MM.1S (cell line): ENCODE data around the gene SYN1.

Experiments
- DNase-seq: peaks from one replicate; pipeline ENCODE4 v3.0.0-alpha.2; 2015
- H2AFZ ChIP-seq: fragments of 300-600 bp; sonication (generic); 2 replicates; pipeline ENCODE4 v1.6.0; 2016; ENCODE audit warnings: antibody characterized with exemption, low read length
- H3F3A ChIP-seq: fragments of 300-600 bp; sonication (generic); 2 replicates; pipeline ENCODE4 v1.6.1; 2016; ENCODE audit warnings: mild to moderate bottlenecking, antibody characterized with exemption, low read length, moderate library complexity, mixed read lengths; ENCODE audit not compliant: insufficient read depth
- H3K27ac ChIP-seq: fragments of 300-600 bp; sonication (generic); 2 replicates; pipeline ENCODE4 v1.5.1; 2016; ENCODE audit warnings: mild to moderate bottlenecking, low read length
- H3K27me3 ChIP-seq: fragments of 300-600 bp; sonication (generic); replicated peaks from 2 replicates; pipeline ENCODE4 v1.6.0; 2016; ENCODE audit warnings: low read length; ENCODE audit not compliant: insufficient read depth
- H3K36me3 ChIP-seq: fragments of 300-600 bp; sonication (generic); replicated peaks from 2 replicates; pipeline ENCODE4 v1.6.1; 2016; ENCODE audit warnings: mild to moderate bottlenecking, low read length, mixed read lengths; ENCODE audit not compliant: insufficient read depth
- H3K4me1 ChIP-seq: fragments of 300-600 bp; sonication (generic); 2 replicates; pipeline ENCODE4 v1.6.1; 2016; ENCODE audit warnings: low read length, mixed read lengths
- H3K4me2 ChIP-seq: fragments of 300-600 bp; sonication (generic); 2 replicates; pipeline ENCODE4 v1.6.0; 2016; ENCODE audit warnings: low read depth, low read length
- H3K4me3 ChIP-seq: fragments of 300-600 bp; sonication (generic); 2 replicates; pipeline ENCODE4 v1.5.1; 2016; ENCODE audit warnings: low read length, mixed read lengths
- H3K79me2 ChIP-seq: fragments of 300-600 bp; sonication (generic); 2 replicates; pipeline ENCODE4 v1.6.1; 2016; ENCODE audit warnings: mixed run types, low read length, mixed read lengths
- H3K9ac ChIP-seq: fragments of 300-600 bp; sonication (generic); 2 replicates; pipeline ENCODE4 v1.6.1; 2016; ENCODE audit warnings: low read length, mixed read lengths
- H3K9me2 ChIP-seq: fragments of 300-600 bp; sonication (generic); replicated peaks from 2 replicates; pipeline ENCODE4 v1.6.1; 2016; ENCODE audit warnings: mild to moderate bottlenecking, low read length, mixed read lengths; ENCODE audit not compliant: insufficient read depth
- H3K9me3 ChIP-seq: fragments of 300-600 bp; sonication (generic); replicated peaks from 2 replicates; pipeline ENCODE4 v1.6.1; 2016; ENCODE audit warnings: mild to moderate bottlenecking, low read length, mixed read lengths; ENCODE audit not compliant: insufficient read depth
- H4K20me1 ChIP-seq: fragments of 300-600 bp; sonication (generic); 2 replicates; pipeline ENCODE4 v1.6.1; 2016; ENCODE audit warnings: mild to moderate bottlenecking, low read length, moderate library complexity, mixed read lengths; ENCODE audit not compliant: insufficient read depth
- EZH2 ChIP-seq: fragments of 300-600 bp; sonication (generic); optimal IDR thresholded peaks from 2 replicates; pipeline ENCODE3; 2017; ENCODE audit warnings: low read depth, mild to moderate bottlenecking, antibody characterized with exemption, low read length, mixed read lengths
- EZH2phosphoT487 ChIP-seq: fragments of 300-600 bp; sonication (generic); IDR thresholded peaks from 2 replicates; pipeline ENCODE4 v1.6.1; 2018; ENCODE audit warnings: antibody characterized with exemption, low read length
- TF ChIP-seq, protein P1 (sequence below): fragments of 300-600 bp; sonication (generic); IDR thresholded peaks from 2 replicates; pipeline ENCODE4 v1.5.1; 2016; ENCODE audit warnings: antibody characterized with exemption, low read length, mixed read lengths

Gene SYN1

DNA sequence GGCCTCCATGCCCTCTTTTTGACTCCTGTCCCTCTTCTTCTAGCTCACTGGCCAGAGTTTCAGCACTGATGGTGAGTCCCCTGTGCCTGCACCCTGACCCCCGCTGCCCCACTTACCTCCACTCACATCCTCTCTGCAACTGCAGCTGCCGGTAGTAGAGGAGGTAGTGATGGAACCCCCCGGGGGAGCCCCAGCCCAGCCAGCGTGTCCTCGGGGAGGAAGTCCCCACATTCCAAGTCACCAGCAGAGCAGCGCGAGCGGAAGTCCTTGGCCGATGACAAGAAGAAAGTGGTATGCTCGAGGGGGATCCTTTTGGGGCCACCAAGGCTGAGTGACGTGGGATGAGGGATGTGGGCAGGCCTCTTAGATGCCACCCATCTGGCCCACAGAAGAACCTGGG, 52.8 kb downstream of the SYN1 start:
- Histone ChIP-seq H3F3A (no peaks in the 10 kb centered on the region), H3K36me3 (no peaks in the 10 kb centered on the region), H3K27me3 (no peaks in the 10 kb centered on the region), H3K9me2 (no peaks in the 10 kb centered on the region), H3K4me2 (no peak overlapping the region), H3K4me3 (no peak overlapping the region), H3K9ac (no peak overlapping the region), H4K20me1 (no peaks in the 10 kb centered on the region), H2AFZ (no peak overlapping the region), H3K4me1 (no peaks in the 10 kb centered on the region), H3K9me3 (no peaks in the 10 kb centered on the region), H3K27ac (no peak overlapping the region), H3K79me2 (peaks cover 22% of the 10 kb centered on the region)
- DNase-seq = no peak
- TF ChIP-seq EZH2 (no peak), EZH2phosphoT487 (no peak)
- TF ChIP-seq, protein P1, sequence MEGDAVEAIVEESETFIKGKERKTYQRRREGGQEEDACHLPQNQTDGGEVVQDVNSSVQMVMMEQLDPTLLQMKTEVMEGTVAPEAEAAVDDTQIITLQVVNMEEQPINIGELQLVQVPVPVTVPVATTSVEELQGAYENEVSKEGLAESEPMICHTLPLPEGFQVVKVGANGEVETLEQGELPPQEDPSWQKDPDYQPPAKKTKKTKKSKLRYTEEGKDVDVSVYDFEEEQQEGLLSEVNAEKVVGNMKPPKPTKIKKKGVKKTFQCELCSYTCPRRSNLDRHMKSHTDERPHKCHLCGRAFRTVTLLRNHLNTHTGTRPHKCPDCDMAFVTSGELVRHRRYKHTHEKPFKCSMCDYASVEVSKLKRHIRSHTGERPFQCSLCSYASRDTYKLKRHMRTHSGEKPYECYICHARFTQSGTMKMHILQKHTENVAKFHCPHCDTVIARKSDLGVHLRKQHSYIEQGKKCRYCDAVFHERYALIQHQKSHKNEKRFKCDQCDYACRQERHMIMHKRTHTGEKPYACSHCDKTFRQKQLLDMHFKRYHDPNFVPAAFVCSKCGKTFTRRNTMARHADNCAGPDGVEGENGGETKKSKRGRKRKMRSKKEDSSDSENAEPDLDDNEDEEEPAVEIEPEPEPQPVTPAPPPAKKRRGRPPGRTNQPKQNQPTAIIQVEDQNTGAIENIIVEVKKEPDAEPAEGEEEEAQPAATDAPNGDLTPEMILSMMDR = no peak

DNA sequence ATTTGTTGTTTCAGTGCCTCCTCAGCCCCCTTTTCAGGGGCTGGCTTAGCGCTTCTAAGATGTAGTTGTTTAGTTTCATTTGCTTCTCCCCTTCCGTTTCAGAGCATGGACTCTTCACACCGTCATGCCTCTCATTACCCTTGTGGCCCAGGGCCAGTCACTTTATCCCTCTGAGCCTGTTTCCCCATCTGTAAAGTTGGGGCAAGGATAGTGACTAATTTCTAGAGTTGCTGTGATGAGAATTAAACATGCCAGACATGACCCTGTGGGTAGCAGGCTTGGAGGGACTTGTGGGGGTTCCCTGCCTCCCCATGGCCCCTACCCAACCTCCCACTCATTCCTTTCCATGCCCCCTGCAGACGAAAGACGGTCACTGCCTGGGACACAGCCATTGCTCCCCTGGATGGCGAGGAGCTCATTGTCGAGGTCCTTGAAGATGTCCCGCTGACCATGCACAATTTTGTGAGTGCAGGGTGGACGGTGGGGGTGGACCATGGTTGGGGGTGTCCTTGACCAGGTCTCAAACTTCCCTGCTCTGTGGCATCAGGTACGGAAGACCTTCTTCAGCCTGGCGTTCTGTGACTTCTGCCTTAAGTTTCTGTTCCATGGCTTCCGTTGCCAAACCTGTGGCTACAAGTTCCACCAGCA, 55.1 kb downstream of the SYN1 start:
- no peak overlapping the region for H3K27ac ChIP-seq
- no peaks in the 10 kb centered on the region for H3K27me3 ChIP-seq
- H2AFZ ChIP-seq = no peak overlapping the region
- H3K36me3 ChIP-seq = no peaks in the 10 kb centered on the region
- H3K79me2 ChIP-seq = peaks cover 27% of the 10 kb centered on the region
- H4K20me1 ChIP-seq = no peaks in the 10 kb centered on the region
- TF ChIP-seq EZH2phosphoT487 = no peak
- TF ChIP-seq, protein P1 = no peak
- no peak for TF ChIP-seq EZH2
- H3F3A ChIP-seq = no peaks in the 10 kb centered on the region
- no peaks in the 10 kb centered on the region for H3K9me2 ChIP-seq
- no peak overlapping the region for H3K9ac ChIP-seq
- no peak for DNase-seq
- no peak overlapping the region for H3K4me3 ChIP-seq
- H3K4me1 ChIP-seq = no peaks in the 10 kb centered on the region
- no peak overlapping the region for H3K4me2 ChIP-seq
- H3K9me3 ChIP-seq = no peaks in the 10 kb centered on the region

DNA sequence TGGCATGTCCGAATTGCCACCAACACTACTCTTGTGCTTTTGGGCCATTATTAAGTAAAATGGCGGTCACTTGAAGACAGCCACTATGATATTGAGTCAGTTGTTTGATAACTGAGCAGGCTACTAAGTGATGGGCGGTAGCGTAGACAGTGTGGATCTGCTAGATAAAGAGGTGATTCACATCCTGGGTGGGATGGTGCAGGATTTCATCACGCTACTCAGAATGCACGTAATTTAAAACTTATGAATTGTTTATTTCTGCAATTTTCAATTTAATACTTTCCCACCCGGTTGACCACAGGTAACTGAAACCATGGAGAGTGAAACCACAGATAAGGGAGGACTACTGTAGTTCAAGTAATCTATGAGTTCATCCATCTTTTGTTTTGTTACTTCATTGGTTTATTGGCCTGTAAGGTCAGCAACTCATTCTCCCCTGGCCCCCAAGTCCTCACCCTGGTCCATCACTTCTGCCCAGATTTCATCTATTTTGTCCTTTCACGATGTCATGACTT, 55.8 kb downstream of the SYN1 start:
- Histone ChIP-seq H3K79me2 (peaks cover 27% of the 10 kb centered on the region), H3K9me2 (no peaks in the 10 kb centered on the region), H2AFZ (no peak overlapping the region), H3K27me3 (no peaks in the 10 kb centered on the region), H3K27ac (no peak overlapping the region), H3K4me1 (no peaks in the 10 kb centered on the region), H3K4me2 (no peak overlapping the region), H3K9ac (no peak overlapping the region), H3K4me3 (no peak overlapping the region), H4K20me1 (no peaks in the 10 kb centered on the region), H3K36me3 (no peaks in the 10 kb centered on the region), H3K9me3 (no peaks in the 10 kb centered on the region), H3F3A (no peaks in the 10 kb centered on the region)
- no peak for DNase-seq
- TF ChIP-seq, protein P1 = no peak
